HEK293 (cell line): Measurements from ENCODE around the gene KATNB1.

ENCODE experiments used
- CTCF ChIA-PET: fragments of 350-600 bp; formaldehyde crosslinking; extraction: SDS; loops from one replicate; lab custom pipeline; 2021; ENCODE audit warnings: antibody characterized with exemption; lab: Yijun Ruan, JAX
- POLR2A ChIA-PET: fragments of 300-600 bp; formaldehyde crosslinking; extraction: SDS; loops from one replicate; lab custom pipeline; 2020; ENCODE audit warnings: antibody characterized with exemption, inconsistent platforms; lab: Yijun Ruan, JAX
- H3K27ac ChIP-seq: fragments of 200-500 bp; sonication (Bioruptor generic); 2 replicates; pipeline ENCODE4 v1.5.1; 2014; ENCODE audit warnings: low read depth, low read length, control low read depth, inconsistent platforms; ENCODE audit errors: extremely low read depth
- H3K36me3 ChIP-seq, 2 experiments: fragments of 200-500 bp in 1 of 2; sonication (Bioruptor generic) in 1 of 2; 1 replicate in 1 of 2; 2 replicates in 1 of 2; pipeline ENCODE4 v1.5.1; 2014 to 2017; ENCODE audit warnings: inconsistent platforms in 2 of 2, low read length in 2 of 2; ENCODE audit not compliant: control insufficient read depth in 2 of 2, insufficient read depth in 1 of 2
- H3K4me1 ChIP-seq: fragments of 200-500 bp; sonication (Bioruptor generic); 2 replicates; pipeline ENCODE4 v1.5.1; 2014; ENCODE audit warnings: mild to moderate bottlenecking, low read length, inconsistent platforms; ENCODE audit not compliant: control insufficient read depth, insufficient read depth
- H3K4me3 ChIP-seq: 2 replicates; pipeline ENCODE4 v1.5.1; 2011; ENCODE audit warnings: low read depth, mild to moderate bottlenecking, control low read depth, low read length, moderate library complexity
- H3K9me3 ChIP-seq: fragments of 200-500 bp; sonication (Bioruptor generic); 2 replicates; pipeline ENCODE4 v1.5.1; 2014; ENCODE audit warnings: low read depth, low read length, inconsistent platforms; ENCODE audit not compliant: control insufficient read depth, insufficient read depth
- ATF2 ChIP-seq: fragments of 450-650 bp; formaldehyde crosslinking; IDR thresholded peaks from 2 replicates; pipeline ENCODE4 v1.5.1; 2016; ENCODE audit warnings: missing biosample characterization, missing genetic modification characterization, low read depth
- BCL11B ChIP-seq: fragments of 450-650 bp; formaldehyde crosslinking; IDR thresholded peaks from 2 replicates; pipeline ENCODE4 v1.5.1; 2016; ENCODE audit warnings: low read depth, missing biosample characterization, missing genetic modification characterization
- HOXA7 ChIP-seq: sonication (generic); formaldehyde crosslinking; IDR thresholded peaks from 2 replicates; pipeline ENCODE4 v1.8.1; 2022; ENCODE audit warnings: missing genetic modification reagents, borderline replicate concordance
- HOXD13 ChIP-seq: sonication (generic); formaldehyde crosslinking; IDR thresholded peaks from 2 replicates; pipeline ENCODE4 v1.8.0; 2022; ENCODE audit warnings: missing genetic modification reagents, borderline replicate concordance
- MYNN ChIP-seq: fragments of 450-650 bp; formaldehyde crosslinking; IDR thresholded peaks from 2 replicates; pipeline ENCODE4 v1.5.1; 2016; ENCODE audit warnings: missing biosample characterization, missing genetic modification characterization, borderline replicate concordance
- MZF1 ChIP-seq: fragments of 450-650 bp; formaldehyde crosslinking; IDR thresholded peaks from 2 replicates; pipeline ENCODE4 v1.5.1; 2017; ENCODE audit warnings: missing biosample characterization, missing genetic modification characterization, borderline replicate concordance
- PRDM4 ChIP-seq: fragments of 450-650 bp; formaldehyde crosslinking; IDR thresholded peaks from 2 replicates; pipeline ENCODE4 v1.5.1; 2017; ENCODE audit warnings: missing biosample characterization, missing genetic modification characterization
- TCF7L2 ChIP-seq: IDR thresholded peaks from 2 replicates; pipeline ENCODE4 v1.6.1; 2011; ENCODE audit warnings: low read depth, mild to moderate bottlenecking, inconsistent platforms, low read length, moderate library complexity, borderline replicate concordance
- YY2 ChIP-seq: fragments of 450-650 bp; formaldehyde crosslinking; IDR thresholded peaks from 2 replicates; pipeline ENCODE4 v1.5.1; 2016; ENCODE audit warnings: missing biosample characterization, missing genetic modification characterization
- ZBTB1 ChIP-seq: fragments of 450-650 bp; formaldehyde crosslinking; IDR thresholded peaks from 2 replicates; pipeline ENCODE4 v1.5.1; 2016; ENCODE audit warnings: missing biosample characterization, missing genetic modification characterization
- ZBTB26 ChIP-seq: fragments of 450-650 bp; formaldehyde crosslinking; optimal IDR thresholded peaks from 2 replicates; pipeline ENCODE3; 2016; ENCODE audit warnings: missing biosample characterization, mild to moderate bottlenecking, missing genetic modification characterization
- ZFP3 ChIP-seq: fragments of 450-650 bp; formaldehyde crosslinking; IDR thresholded peaks from 2 replicates; pipeline ENCODE4 v1.5.1; 2016; ENCODE audit warnings: low read depth, missing biosample characterization, missing genetic modification characterization
- ZNF140 ChIP-seq: fragments of 450-650 bp; formaldehyde crosslinking; IDR thresholded peaks from 2 replicates; pipeline ENCODE4 v1.5.1; 2016; ENCODE audit warnings: missing biosample characterization, missing genetic modification characterization
- ZNF155 ChIP-seq: fragments of 450-650 bp; formaldehyde crosslinking; IDR thresholded peaks from 2 replicates; pipeline ENCODE4 v1.5.1; 2016; ENCODE audit warnings: missing biosample characterization, missing genetic modification characterization
- ZNF19 ChIP-seq: fragments of 450-650 bp; formaldehyde crosslinking; IDR thresholded peaks from 2 replicates; pipeline ENCODE4; 2016; ENCODE audit warnings: missing biosample characterization, missing genetic modification characterization, low read depth
- ZNF2 ChIP-seq: fragments of 450-650 bp; formaldehyde crosslinking; IDR thresholded peaks from 2 replicates; pipeline ENCODE4 v1.5.1; 2016; ENCODE audit warnings: missing biosample characterization, missing genetic modification characterization
- ZNF23 ChIP-seq: fragments of 450-650 bp; formaldehyde crosslinking; IDR thresholded peaks from 2 replicates; pipeline ENCODE4 v1.5.1; 2016; ENCODE audit warnings: missing biosample characterization, missing genetic modification characterization, borderline replicate concordance
- ZNF366 ChIP-seq: fragments of 450-650 bp; formaldehyde crosslinking; conservative IDR thresholded peaks from 2 replicates; pipeline ENCODE4 v1.5.1; 2016; ENCODE audit warnings: missing biosample characterization, missing genetic modification characterization
- ZNF394 ChIP-seq: fragments of 450-650 bp; formaldehyde crosslinking; IDR thresholded peaks from 2 replicates; pipeline ENCODE4 v1.5.1; 2016; ENCODE audit warnings: missing biosample characterization, missing genetic modification characterization, mild to moderate bottlenecking, moderate library complexity, borderline replicate concordance
- ZNF529 ChIP-seq: fragments of 450-650 bp; formaldehyde crosslinking; IDR thresholded peaks from 2 replicates; pipeline ENCODE4 v1.5.1; 2017; ENCODE audit warnings: missing genetic modification characterization, missing biosample characterization; ENCODE audit not compliant: insufficient replicate concordance
- ZNF555 ChIP-seq: fragments of 450-650 bp; formaldehyde crosslinking; conservative IDR thresholded peaks from 2 replicates; pipeline ENCODE4 v1.5.1; 2017; ENCODE audit warnings: missing biosample characterization, mild to moderate bottlenecking, missing genetic modification characterization, inconsistent platforms
- ZNF558 ChIP-seq: fragments of 450-650 bp; formaldehyde crosslinking; IDR thresholded peaks from 2 replicates; pipeline ENCODE4 v1.5.1; 2016; ENCODE audit warnings: missing biosample characterization, missing genetic modification characterization
- ZNF639 ChIP-seq: fragments of 450-650 bp; formaldehyde crosslinking; IDR thresholded peaks from 2 replicates; pipeline ENCODE4 v1.5.1; 2016; ENCODE audit warnings: missing biosample characterization, missing genetic modification characterization
- ZNF837 ChIP-seq: fragments of 450-650 bp; formaldehyde crosslinking; IDR thresholded peaks from 2 replicates; pipeline ENCODE4 v1.5.1; 2016; ENCODE audit warnings: missing biosample characterization, missing genetic modification characterization
- ZSCAN16 ChIP-seq: fragments of 450-650 bp; formaldehyde crosslinking; IDR thresholded peaks from 2 replicates; pipeline ENCODE4 v1.5.1; 2016; ENCODE audit warnings: missing biosample characterization, missing genetic modification characterization
- ZSCAN23 ChIP-seq: fragments of 450-650 bp; formaldehyde crosslinking; IDR thresholded peaks from 2 replicates; pipeline ENCODE4 v1.5.1; 2016; ENCODE audit warnings: missing biosample characterization, missing genetic modification characterization
- TF ChIP-seq, protein P1 (sequence below): fragments of 450-650 bp; IDR thresholded peaks from 2 replicates; pipeline ENCODE4 v1.5.1; 2018; ENCODE audit warnings: missing biosample characterization, mild to moderate bottlenecking, missing genetic modification characterization

KATNB1 gene

DNA sequence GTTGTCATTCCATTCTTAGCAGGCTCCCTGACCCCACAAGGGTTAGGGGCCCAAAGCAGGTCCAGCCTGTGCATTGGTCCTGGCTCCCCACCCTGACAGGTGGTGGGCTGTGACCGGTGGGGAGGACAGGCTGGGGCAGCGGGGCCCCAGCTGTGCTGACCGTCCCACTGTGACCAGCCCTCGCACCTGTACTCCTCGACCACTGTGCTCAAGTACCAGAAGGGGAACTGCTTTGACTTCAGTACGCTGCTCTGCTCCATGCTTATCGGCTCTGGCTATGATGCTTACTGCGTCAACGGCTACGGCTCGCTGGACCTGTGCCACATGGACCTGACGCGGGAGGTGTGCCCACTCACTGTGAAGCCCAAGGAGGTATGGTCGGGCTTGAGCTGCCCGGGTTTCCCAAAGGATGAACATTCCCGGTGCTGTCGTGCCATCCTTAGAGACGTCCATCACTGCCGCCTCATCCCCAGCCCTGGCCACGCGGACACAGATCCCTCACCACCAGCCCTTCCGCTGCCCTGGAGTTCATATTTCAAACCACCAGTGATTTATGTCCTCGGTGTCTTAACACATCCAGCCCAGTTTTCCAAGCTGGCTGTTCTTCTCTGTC, 33.7 kb upstream of the KATNB1 start:
- no peak overlapping the region for H3K4me3 ChIP-seq
- no peak for TF ChIP-seq ZNF639 (tag by site-specific recombination)
- TF ChIP-seq ATF2 (tag by site-specific recombination), result no peak
- TF ChIP-seq ZNF366 (tag by site-specific recombination), result no peak
- TF ChIP-seq ZNF23 (tag by site-specific recombination), result no peak
- TF ChIP-seq HOXA7 (CRISPR knock-in tag), result no peak
- TF ChIP-seq MYNN (tag by site-specific recombination), result no peak
- no peak for TF ChIP-seq ZNF155 (tag by site-specific recombination)
- no peak for TF ChIP-seq HOXD13 (CRISPR knock-in tag)
- no peak for TF ChIP-seq ZNF394
- no peak for TF ChIP-seq ZFP3 (tag by site-specific recombination)
- no peak for TF ChIP-seq ZNF558
- no peak for TF ChIP-seq ZBTB1
- TF ChIP-seq ZNF140, result no peak
- no peak for TF ChIP-seq ZNF529 (tag by site-specific recombination)
- TF ChIP-seq ZNF19, result no peak
- no peak for TF ChIP-seq ZSCAN23
- no peak for TF ChIP-seq ZSCAN16
- TF ChIP-seq, protein P1, sequence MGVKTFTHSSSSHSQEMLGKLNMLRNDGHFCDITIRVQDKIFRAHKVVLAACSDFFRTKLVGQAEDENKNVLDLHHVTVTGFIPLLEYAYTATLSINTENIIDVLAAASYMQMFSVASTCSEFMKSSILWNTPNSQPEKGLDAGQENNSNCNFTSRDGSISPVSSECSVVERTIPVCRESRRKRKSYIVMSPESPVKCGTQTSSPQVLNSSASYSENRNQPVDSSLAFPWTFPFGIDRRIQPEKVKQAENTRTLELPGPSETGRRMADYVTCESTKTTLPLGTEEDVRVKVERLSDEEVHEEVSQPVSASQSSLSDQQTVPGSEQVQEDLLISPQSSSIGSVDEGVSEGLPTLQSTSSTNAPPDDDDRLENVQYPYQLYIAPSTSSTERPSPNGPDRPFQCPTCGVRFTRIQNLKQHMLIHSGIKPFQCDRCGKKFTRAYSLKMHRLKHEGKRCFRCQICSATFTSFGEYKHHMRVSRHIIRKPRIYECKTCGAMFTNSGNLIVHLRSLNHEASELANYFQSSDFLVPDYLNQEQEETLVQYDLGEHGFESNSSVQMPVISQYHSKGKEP (tag by site-specific recombination), result no peak
- TF ChIP-seq, all 188 proteins: peak for 0
- ChIA-PET CTCF (interaction anchor here (0.6 to 1.9 kb wide), 2 partner anchors 53 to 190 kb away, joined by 3 to 5 read pairs; no protein-coding TSS in a partner anchor), POLR2A (no interaction called here)
- H3K4me1 ChIP-seq, result no peaks in the 10 kb centered on the region
- H3K36me3 ChIP-seq, result no peaks in the 10 kb centered on the region
- H3K27ac ChIP-seq, result no peak overlapping the region
- no peaks in the 10 kb centered on the region for H3K9me3 ChIP-seq

- no peaks in the 10 kb centered on the region for H3K9me3 ChIP-seq
- no peaks in the 10 kb centered on the region for H3K36me3 ChIP-seq
- H3K27ac ChIP-seq, result no peak overlapping the region
- no peaks in the 10 kb centered on the region for H3K4me1 ChIP-seq
- POLR2A ChIA-PET, result interaction anchor here (0.6 kb wide), 1 partner anchor 31 kb away, joined by 6 read pairs; no protein-coding TSS in a partner anchor
- CTCF ChIA-PET, result no interaction called here
- no peak overlapping the region for H3K4me3 ChIP-seq
- TF ChIP-seq BCL11B (tag by site-specific recombination) (no peak), YY2 (tag by site-specific recombination) (no peak), ZNF837 (no peak), MYNN (tag by site-specific recombination) (no peak), ZNF555 (tag by site-specific recombination) (no peak), TCF7L2 (no peak), ZBTB26 (tag by site-specific recombination) (no peak), ZNF2 (tag by site-specific recombination) (no peak), PRDM4 (tag by site-specific recombination) (no peak), MZF1 (tag by site-specific recombination) (no peak)
Observed at GRCh38 chr16:57703416-57704010, 32.1 kb upstream of the KATNB1 start.
